HEK293 (cell line): Measurements from ENCODE around the gene P2RY6.
A peak's percentile ranks its signal among the peaks of the same experiment; 100 is the strongest.

Experiments used
- GLIS1 ChIP-seq: fragments of 450-650 bp; formaldehyde crosslinking; IDR thresholded peaks from 2 replicates; pipeline ENCODE4 v1.5.1; 2016; ENCODE audit warnings: missing biosample characterization, missing genetic modification characterization
- HOXA7 ChIP-seq: sonication (generic); formaldehyde crosslinking; IDR thresholded peaks from 2 replicates; pipeline ENCODE4 v1.8.1; 2022; ENCODE audit warnings: missing genetic modification reagents, borderline replicate concordance
- HOXC10 ChIP-seq: sonication (generic); formaldehyde crosslinking; IDR thresholded peaks from 2 replicates; pipeline ENCODE4 v1.8.1; 2023; ENCODE audit warnings: mild to moderate bottlenecking, missing genetic modification reagents
- KLF10 ChIP-seq: fragments of 450-650 bp; IDR thresholded peaks from 2 replicates; pipeline ENCODE4 v1.5.1; 2018; ENCODE audit warnings: missing biosample characterization, mild to moderate bottlenecking, missing genetic modification characterization
- KLF17 ChIP-seq: fragments of 450-650 bp; formaldehyde crosslinking; IDR thresholded peaks from 2 replicates; pipeline ENCODE4 v1.5.1; 2016; ENCODE audit warnings: missing biosample characterization, missing genetic modification characterization
- KLF9 ChIP-seq: fragments of 450-650 bp; formaldehyde crosslinking; IDR thresholded peaks from 2 replicates; pipeline ENCODE4 v1.5.1; 2016; ENCODE audit warnings: missing biosample characterization, missing genetic modification characterization, low read depth
- MZF1 ChIP-seq: fragments of 450-650 bp; formaldehyde crosslinking; IDR thresholded peaks from 2 replicates; pipeline ENCODE4 v1.5.1; 2017; ENCODE audit warnings: missing biosample characterization, missing genetic modification characterization, borderline replicate concordance
- SP2 ChIP-seq: fragments of 450-650 bp; formaldehyde crosslinking; IDR thresholded peaks from 2 replicates; pipeline ENCODE4 v1.5.1; 2016; ENCODE audit warnings: missing biosample characterization, missing genetic modification characterization
- SP3 ChIP-seq: fragments of 450-650 bp; formaldehyde crosslinking; IDR thresholded peaks from 2 replicates; pipeline ENCODE4 v1.5.1; 2016; ENCODE audit warnings: missing biosample characterization, missing genetic modification characterization
- ZBTB17 ChIP-seq: fragments of 450-650 bp; formaldehyde crosslinking; IDR thresholded peaks from 2 replicates; pipeline ENCODE4 v1.5.1; 2016; ENCODE audit warnings: missing biosample characterization, missing genetic modification characterization
- ZBTB48 ChIP-seq: fragments of 450-650 bp; formaldehyde crosslinking; IDR thresholded peaks from 2 replicates; pipeline ENCODE4 v1.5.1; 2016; ENCODE audit warnings: missing biosample characterization, missing genetic modification characterization
- ZEB2 ChIP-seq: fragments of 450-650 bp; formaldehyde crosslinking; IDR thresholded peaks from 2 replicates; pipeline ENCODE4 v1.5.1; 2016; ENCODE audit warnings: missing biosample characterization, missing genetic modification characterization
- ZFP37 ChIP-seq: fragments of 450-650 bp; formaldehyde crosslinking; IDR thresholded peaks from 2 replicates; pipeline ENCODE4 v1.5.1; 2016; ENCODE audit warnings: missing biosample characterization, missing genetic modification characterization
- ZNF140 ChIP-seq: fragments of 450-650 bp; formaldehyde crosslinking; IDR thresholded peaks from 2 replicates; pipeline ENCODE4 v1.5.1; 2016; ENCODE audit warnings: missing biosample characterization, missing genetic modification characterization
- ZNF24 ChIP-seq: fragments of 450-650 bp; formaldehyde crosslinking; IDR thresholded peaks from 2 replicates; pipeline ENCODE4 v1.5.1; 2016; ENCODE audit warnings: missing biosample characterization, missing genetic modification characterization
- ZNF335 ChIP-seq: fragments of 450-650 bp; formaldehyde crosslinking; conservative IDR thresholded peaks from 2 replicates; pipeline ENCODE4 v1.5.1; 2016; ENCODE audit warnings: missing biosample characterization, missing genetic modification characterization
- ZNF341 ChIP-seq: fragments of 450-650 bp; formaldehyde crosslinking; IDR thresholded peaks from 2 replicates; pipeline ENCODE4; 2016; ENCODE audit warnings: low read depth, missing biosample characterization, missing genetic modification characterization
- ZNF391 ChIP-seq: fragments of 450-650 bp; formaldehyde crosslinking; IDR thresholded peaks from 2 replicates; pipeline ENCODE4 v1.5.1; 2016; ENCODE audit warnings: low read depth, missing biosample characterization, missing genetic modification characterization, borderline replicate concordance
- ZNF394 ChIP-seq: fragments of 450-650 bp; formaldehyde crosslinking; IDR thresholded peaks from 2 replicates; pipeline ENCODE4 v1.5.1; 2016; ENCODE audit warnings: missing biosample characterization, missing genetic modification characterization, mild to moderate bottlenecking, moderate library complexity, borderline replicate concordance
- ZNF433 ChIP-seq: fragments of 450-650 bp; formaldehyde crosslinking; IDR thresholded peaks from 2 replicates; pipeline ENCODE4 v1.5.1; 2016; ENCODE audit warnings: missing biosample characterization, missing genetic modification characterization, low read depth
- ZNF501 ChIP-seq: fragments of 450-650 bp; formaldehyde crosslinking; IDR thresholded peaks from 2 replicates; pipeline ENCODE4 v1.5.1; 2016; ENCODE audit warnings: missing biosample characterization, missing genetic modification characterization
- ZNF555 ChIP-seq: fragments of 450-650 bp; formaldehyde crosslinking; conservative IDR thresholded peaks from 2 replicates; pipeline ENCODE4 v1.5.1; 2017; ENCODE audit warnings: missing biosample characterization, mild to moderate bottlenecking, missing genetic modification characterization, inconsistent platforms
- ZNF571 ChIP-seq: fragments of 450-650 bp; formaldehyde crosslinking; IDR thresholded peaks from 2 replicates; pipeline ENCODE4 v1.5.0; 2017; ENCODE audit warnings: missing biosample characterization, missing genetic modification characterization
- ZNF654 ChIP-seq: fragments of 450-650 bp; formaldehyde crosslinking; IDR thresholded peaks from 2 replicates; pipeline ENCODE4 v1.5.1; 2016; ENCODE audit warnings: low read depth, missing biosample characterization, missing genetic modification characterization
- ZNF660 ChIP-seq: fragments of 450-650 bp; IDR thresholded peaks from 2 replicates; pipeline ENCODE4 v1.5.1; 2018; ENCODE audit warnings: missing biosample characterization, mild to moderate bottlenecking, missing genetic modification characterization
- ZNF707 ChIP-seq: fragments of 450-650 bp; formaldehyde crosslinking; IDR thresholded peaks from 2 replicates; pipeline ENCODE4 v1.5.1; 2016; ENCODE audit warnings: missing biosample characterization, missing genetic modification characterization
- ZNF76 ChIP-seq: fragments of 450-650 bp; formaldehyde crosslinking; IDR thresholded peaks from 2 replicates; pipeline ENCODE4; 2016; ENCODE audit warnings: low read depth, missing biosample characterization, missing genetic modification characterization, borderline replicate concordance
- ZSCAN30 ChIP-seq: fragments of 450-650 bp; IDR thresholded peaks from 2 replicates; pipeline ENCODE4 v1.5.1; 2018; ENCODE audit warnings: missing biosample characterization, mild to moderate bottlenecking, missing genetic modification characterization, moderate library complexity
- ZXDB ChIP-seq: fragments of 450-650 bp; formaldehyde crosslinking; IDR thresholded peaks from 2 replicates; pipeline ENCODE4 v1.5.1; 2016; ENCODE audit warnings: missing biosample characterization, missing genetic modification characterization
- TF ChIP-seq, protein P1 (sequence below): fragments of 450-650 bp; formaldehyde crosslinking; IDR thresholded peaks from 2 replicates; pipeline ENCODE4 v1.5.1; 2016; ENCODE audit warnings: missing biosample characterization, missing genetic modification characterization
- TF ChIP-seq, protein P2 (sequence below): fragments of 450-650 bp; formaldehyde crosslinking; IDR thresholded peaks from 2 replicates; pipeline ENCODE4 v1.5.1; 2016; ENCODE audit warnings: missing biosample characterization, missing genetic modification characterization
- TF ChIP-seq, protein P3 (sequence below): fragments of 450-650 bp; formaldehyde crosslinking; IDR thresholded peaks from 2 replicates; pipeline ENCODE4 v1.5.1; 2016; ENCODE audit warnings: missing biosample characterization, missing genetic modification characterization

P2RY6 gene

GRCh38 chr11:73307323-73308002 lies 35.3 kb downstream of the P2RY6 start (continued):
- TF ChIP-seq, protein P1, sequence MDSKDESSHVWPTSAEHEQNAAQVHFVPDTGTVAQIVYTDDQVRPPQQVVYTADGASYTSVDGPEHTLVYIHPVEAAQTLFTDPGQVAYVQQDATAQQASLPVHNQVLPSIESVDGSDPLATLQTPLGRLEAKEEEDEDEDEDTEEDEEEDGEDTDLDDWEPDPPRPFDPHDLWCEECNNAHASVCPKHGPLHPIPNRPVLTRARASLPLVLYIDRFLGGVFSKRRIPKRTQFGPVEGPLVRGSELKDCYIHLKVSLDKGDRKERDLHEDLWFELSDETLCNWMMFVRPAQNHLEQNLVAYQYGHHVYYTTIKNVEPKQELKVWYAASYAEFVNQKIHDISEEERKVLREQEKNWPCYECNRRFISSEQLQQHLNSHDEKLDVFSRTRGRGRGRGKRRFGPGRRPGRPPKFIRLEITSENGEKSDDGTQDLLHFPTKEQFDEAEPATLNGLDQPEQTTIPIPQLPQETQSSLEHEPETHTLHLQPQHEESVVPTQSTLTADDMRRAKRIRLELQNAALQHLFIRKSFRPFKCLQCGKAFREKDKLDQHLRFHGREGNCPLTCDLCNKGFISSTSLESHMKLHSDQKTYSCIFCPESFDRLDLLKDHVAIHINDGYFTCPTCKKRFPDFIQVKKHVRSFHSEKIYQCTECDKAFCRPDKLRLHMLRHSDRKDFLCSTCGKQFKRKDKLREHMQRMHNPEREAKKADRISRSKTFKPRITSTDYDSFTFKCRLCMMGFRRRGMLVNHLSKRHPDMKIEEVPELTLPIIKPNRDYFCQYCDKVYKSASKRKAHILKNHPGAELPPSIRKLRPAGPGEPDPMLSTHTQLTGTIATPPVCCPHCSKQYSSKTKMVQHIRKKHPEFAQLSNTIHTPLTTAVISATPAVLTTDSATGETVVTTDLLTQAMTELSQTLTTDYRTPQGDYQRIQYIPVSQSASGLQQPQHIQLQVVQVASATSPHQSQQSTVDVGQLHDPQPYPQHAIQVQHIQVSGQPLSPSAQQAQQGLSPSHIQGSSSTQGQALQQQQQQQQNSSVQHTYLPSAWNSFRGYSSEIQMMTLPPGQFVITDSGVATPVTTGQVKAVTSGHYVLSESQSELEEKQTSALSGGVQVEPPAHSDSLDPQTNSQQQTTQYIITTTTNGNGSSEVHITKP: peak; percentile 24; the same call in 1 of the 2 replicates
- TF ChIP-seq, protein P2, sequence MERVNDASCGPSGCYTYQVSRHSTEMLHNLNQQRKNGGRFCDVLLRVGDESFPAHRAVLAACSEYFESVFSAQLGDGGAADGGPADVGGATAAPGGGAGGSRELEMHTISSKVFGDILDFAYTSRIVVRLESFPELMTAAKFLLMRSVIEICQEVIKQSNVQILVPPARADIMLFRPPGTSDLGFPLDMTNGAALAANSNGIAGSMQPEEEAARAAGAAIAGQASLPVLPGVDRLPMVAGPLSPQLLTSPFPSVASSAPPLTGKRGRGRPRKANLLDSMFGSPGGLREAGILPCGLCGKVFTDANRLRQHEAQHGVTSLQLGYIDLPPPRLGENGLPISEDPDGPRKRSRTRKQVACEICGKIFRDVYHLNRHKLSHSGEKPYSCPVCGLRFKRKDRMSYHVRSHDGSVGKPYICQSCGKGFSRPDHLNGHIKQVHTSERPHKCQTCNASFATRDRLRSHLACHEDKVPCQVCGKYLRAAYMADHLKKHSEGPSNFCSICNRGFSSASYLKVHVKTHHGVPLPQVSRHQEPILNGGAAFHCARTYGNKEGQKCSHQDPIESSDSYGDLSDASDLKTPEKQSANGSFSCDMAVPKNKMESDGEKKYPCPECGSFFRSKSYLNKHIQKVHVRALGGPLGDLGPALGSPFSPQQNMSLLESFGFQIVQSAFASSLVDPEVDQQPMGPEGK (tag by site-specific recombination): peak; percentile 80
- TF ChIP-seq HOXA7 (CRISPR knock-in tag) (no peak), ZNF76 (no peak), ZNF660 (tag by site-specific recombination) (peak; percentile 44; the same call in 1 of the 2 replicates), KLF17 (tag by site-specific recombination) (peak; percentile 80), ZNF707 (tag by site-specific recombination) (no peak), ZBTB17 (peak; percentile 90), SP2 (tag by site-specific recombination) (peak; percentile 60), ZBTB48 (tag by site-specific recombination) (no peak; the same call in 1 of the 2 replicates), ZNF140 (tag by site-specific recombination) (no peak), ZNF501 (peak; percentile 28; the same call in 1 of the 2 replicates), ZFP37 (tag by site-specific recombination) (peak; percentile 66; the same call in 1 of the 2 replicates), HOXC10 (CRISPR knock-in tag) (no peak), ZEB2 (tag by site-specific recombination) (0 out of 2 replicates have a peak, but pooled peaks have one; percentile 42), ZSCAN30 (tag by site-specific recombination) (peak; percentile 57; the same call in 1 of the 2 replicates), ZNF555 (tag by site-specific recombination) (no peak), SP3 (tag by site-specific recombination) (peak; percentile 76), ZNF571 (tag by site-specific recombination) (no peak), MZF1 (peak; percentile 46; the same call in 1 of the 2 replicates), KLF10 (tag by site-specific recombination) (peak; percentile 96), ZNF654 (tag by site-specific recombination) (peak; percentile 87), ZNF335 (tag by site-specific recombination) (no peak; the same call in 1 of the 2 replicates), ZXDB (tag by site-specific recombination) (peak; percentile 76), ZNF24 (tag by site-specific recombination) (peak; percentile 62; the same call in 1 of the 2 replicates), ZNF394 (peak; percentile 49; the same call in 1 of the 2 replicates), ZNF433 (tag by site-specific recombination) (no peak), ZNF341 (tag by site-specific recombination) (peak; percentile 92), KLF9 (peak; percentile 82), GLIS1 (tag by site-specific recombination) (no peak), ZNF391 (tag by site-specific recombination) (peak; percentile 24; the same call in 1 of the 2 replicates)
- TF ChIP-seq, protein P3, sequence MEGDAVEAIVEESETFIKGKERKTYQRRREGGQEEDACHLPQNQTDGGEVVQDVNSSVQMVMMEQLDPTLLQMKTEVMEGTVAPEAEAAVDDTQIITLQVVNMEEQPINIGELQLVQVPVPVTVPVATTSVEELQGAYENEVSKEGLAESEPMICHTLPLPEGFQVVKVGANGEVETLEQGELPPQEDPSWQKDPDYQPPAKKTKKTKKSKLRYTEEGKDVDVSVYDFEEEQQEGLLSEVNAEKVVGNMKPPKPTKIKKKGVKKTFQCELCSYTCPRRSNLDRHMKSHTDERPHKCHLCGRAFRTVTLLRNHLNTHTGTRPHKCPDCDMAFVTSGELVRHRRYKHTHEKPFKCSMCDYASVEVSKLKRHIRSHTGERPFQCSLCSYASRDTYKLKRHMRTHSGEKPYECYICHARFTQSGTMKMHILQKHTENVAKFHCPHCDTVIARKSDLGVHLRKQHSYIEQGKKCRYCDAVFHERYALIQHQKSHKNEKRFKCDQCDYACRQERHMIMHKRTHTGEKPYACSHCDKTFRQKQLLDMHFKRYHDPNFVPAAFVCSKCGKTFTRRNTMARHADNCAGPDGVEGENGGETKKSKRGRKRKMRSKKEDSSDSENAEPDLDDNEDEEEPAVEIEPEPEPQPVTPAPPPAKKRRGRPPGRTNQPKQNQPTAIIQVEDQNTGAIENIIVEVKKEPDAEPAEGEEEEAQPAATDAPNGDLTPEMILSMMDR (tag by site-specific recombination): peak; percentile 83
- TF ChIP-seq, all 188 proteins: peak for 33
